Measurements from ENCODE around the gene GUCA1A. TPM values are rescaled to one million over a fixed set of nuclear protein-coding genes. Genes with fewer than 3 reads are reported as not detected.

The GUCA1A gene
- total RNA-seq, 1 donor from 2014 or later = not detected

DNA sequence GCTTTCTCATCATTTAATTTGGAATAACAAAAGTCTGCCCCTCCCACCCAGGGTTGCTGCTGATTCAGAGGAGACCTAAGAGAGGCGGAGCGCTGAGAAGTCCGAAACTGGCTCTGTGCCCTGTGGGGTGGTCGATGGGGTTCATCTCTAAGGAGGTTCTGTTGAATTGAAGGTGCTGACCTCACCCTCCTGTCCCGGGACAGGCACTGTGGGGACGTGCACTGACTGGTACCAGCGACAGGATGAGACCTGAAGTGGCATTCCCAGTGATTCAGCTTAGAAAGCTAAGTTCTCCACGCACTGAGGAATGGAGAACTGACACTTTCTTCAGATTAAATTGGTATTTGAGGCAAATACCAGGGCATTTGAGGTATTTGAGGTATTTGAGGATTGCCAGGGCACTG lies 20.3 kb downstream of the GUCA1A start:
- no peak for TF ChIP-seq POLR2A (IDR thresholded peaks at IDR 0.05)
- TF ChIP-seq, protein P1, sequence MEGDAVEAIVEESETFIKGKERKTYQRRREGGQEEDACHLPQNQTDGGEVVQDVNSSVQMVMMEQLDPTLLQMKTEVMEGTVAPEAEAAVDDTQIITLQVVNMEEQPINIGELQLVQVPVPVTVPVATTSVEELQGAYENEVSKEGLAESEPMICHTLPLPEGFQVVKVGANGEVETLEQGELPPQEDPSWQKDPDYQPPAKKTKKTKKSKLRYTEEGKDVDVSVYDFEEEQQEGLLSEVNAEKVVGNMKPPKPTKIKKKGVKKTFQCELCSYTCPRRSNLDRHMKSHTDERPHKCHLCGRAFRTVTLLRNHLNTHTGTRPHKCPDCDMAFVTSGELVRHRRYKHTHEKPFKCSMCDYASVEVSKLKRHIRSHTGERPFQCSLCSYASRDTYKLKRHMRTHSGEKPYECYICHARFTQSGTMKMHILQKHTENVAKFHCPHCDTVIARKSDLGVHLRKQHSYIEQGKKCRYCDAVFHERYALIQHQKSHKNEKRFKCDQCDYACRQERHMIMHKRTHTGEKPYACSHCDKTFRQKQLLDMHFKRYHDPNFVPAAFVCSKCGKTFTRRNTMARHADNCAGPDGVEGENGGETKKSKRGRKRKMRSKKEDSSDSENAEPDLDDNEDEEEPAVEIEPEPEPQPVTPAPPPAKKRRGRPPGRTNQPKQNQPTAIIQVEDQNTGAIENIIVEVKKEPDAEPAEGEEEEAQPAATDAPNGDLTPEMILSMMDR (IDR thresholded peaks at IDR 0.05) = no peak
- peak in 1 of 2 donors; percentile 8 for TF ChIP-seq POLR2AphosphoS5 (IDR thresholded peaks at IDR 0.05; ENCODE audit: insufficient read depth in 1 of 2, low read depth in 1 of 2)
- Histone ChIP-seq H3K9me3 (no peaks in the 10 kb centered on the region), H3K36me3 (no peaks in the 10 kb centered on the region), H3K4me3 (no peak overlapping the region), H3K4me1 (peaks cover 25% of the 10 kb centered on the region), H3K27ac (no peak overlapping the region), H3K27me3 (no peaks in the 10 kb centered on the region)
- intact Hi-C loops (cut with DNase I) = no loop called here
- no peak for DNase-seq (ENCODE audit: extremely low spot score in 2 of 2)

DNA sequence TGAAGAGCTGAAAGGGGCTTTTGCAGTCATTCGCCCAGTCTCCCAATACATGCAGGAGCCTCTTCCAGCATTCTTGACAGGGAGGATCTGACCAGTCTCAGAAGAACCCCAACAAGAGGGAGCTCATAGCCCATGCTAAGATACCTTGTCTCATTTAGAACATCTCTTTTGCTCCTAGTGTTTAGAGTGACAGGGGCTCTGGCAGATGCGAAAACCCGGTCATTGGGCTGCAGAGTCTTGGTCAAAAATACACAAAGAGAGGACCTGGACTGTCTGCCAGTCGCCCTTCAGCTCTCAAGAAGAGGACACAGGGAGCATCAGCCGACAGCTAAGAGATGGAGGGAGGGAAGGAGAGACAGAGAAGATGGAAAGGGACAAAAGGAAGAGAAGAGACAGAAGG lies 20.9 kb downstream of the GUCA1A start:
- peaks cover 25% of the 10 kb centered on the region for H3K4me1 ChIP-seq
- H3K9me3 ChIP-seq = no peaks in the 10 kb centered on the region
- no peaks in the 10 kb centered on the region for H3K36me3 ChIP-seq
- H3K27me3 ChIP-seq = no peaks in the 10 kb centered on the region
- no peak for TF ChIP-seq POLR2AphosphoS5 (IDR thresholded peaks at IDR 0.05; ENCODE audit: insufficient read depth in 1 of 2, low read depth in 1 of 2)
- TF ChIP-seq, protein P1 (IDR thresholded peaks at IDR 0.05) = no peak
- no peak for TF ChIP-seq POLR2A (IDR thresholded peaks at IDR 0.05)
- DNase-seq (ENCODE audit: extremely low spot score in 2 of 2) = no peak
- no peak overlapping the region for H3K4me3 ChIP-seq
- intact Hi-C loops (cut with DNase I) = no loop called here
- no peak overlapping the region for H3K27ac ChIP-seq

DNA sequence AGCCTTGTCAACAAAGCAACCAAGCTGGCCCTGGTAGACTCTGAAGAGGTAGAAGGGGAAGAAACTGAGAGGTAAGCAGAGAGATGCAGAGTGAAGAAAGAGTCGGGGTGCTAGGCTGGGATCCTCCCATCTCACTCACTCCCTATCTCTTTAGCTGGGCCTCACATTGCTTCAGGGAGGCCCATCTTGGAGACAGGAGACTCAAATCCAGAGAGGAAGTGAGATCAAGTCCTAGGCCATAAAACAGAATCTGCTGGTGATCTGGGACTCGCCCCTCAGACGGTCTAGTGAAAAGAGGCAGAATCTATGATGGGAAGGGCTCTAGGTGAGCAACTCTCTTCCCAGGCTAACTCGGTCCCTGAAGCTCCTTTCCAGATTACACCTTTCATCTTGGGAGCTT lies 22.3 kb downstream of the GUCA1A start:
- intact Hi-C loops (cut with DNase I) = no loop called here
- DNase-seq (ENCODE audit: extremely low spot score in 2 of 2) = no peak
- Histone ChIP-seq H3K36me3 (no peaks in the 10 kb centered on the region), H3K4me3 (no peak overlapping the region), H3K4me1 (peaks cover 29% of the 10 kb centered on the region), H3K9me3 (no peaks in the 10 kb centered on the region), H3K27ac (no peak overlapping the region), H3K27me3 (no peaks in the 10 kb centered on the region)
- TF ChIP-seq POLR2AphosphoS5 (IDR thresholded peaks at IDR 0.05; ENCODE audit: insufficient read depth in 1 of 2, low read depth in 1 of 2) (no peak), POLR2A (IDR thresholded peaks at IDR 0.05) (no peak)
- TF ChIP-seq, protein P1 (IDR thresholded peaks at IDR 0.05) = no peak

DNA sequence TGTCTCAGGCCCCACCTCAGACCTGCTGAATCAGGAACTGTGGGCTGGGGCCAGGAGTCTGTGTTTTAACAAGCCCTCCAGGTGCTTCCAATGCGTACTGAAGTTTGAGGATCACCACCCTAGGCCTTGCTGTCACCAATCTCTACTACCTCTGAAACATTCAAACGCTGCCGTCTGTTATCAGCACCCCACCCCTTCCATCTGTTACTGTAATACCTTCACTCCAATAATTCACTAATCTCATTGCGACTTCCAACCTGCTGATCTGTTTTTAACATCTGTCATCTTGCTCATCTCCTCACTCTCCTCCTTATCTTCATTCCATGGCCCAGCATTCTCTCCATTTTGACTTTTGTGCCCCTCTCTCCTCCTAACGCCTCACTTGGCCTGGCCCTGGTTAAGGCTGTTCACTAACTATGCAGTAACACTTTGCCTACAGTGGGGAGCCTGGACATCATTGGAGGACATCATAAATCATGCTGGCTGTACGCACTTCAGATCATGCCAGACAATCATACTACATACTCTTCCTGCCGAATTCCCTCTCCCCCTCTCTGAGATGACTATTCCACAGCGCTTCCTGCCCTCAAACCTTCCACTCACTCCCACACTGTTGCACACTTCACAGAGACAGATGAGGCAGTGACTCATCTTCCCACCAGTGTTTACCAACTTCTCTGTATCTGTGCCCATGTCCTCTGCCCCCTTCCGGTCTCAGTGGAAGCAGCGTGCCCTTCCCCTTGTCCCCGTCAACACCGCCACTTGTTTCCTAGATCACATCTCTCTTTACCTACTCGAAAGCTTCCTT lies 24.6 kb downstream of the GUCA1A start:
- TF ChIP-seq, protein P1 (IDR thresholded peaks at IDR 0.05) = no peak
- TF ChIP-seq POLR2AphosphoS5 (IDR thresholded peaks at IDR 0.05; ENCODE audit: insufficient read depth in 1 of 2, low read depth in 1 of 2) = no peak
- TF ChIP-seq POLR2A (IDR thresholded peaks at IDR 0.05) = no peak
- peak overlapping the region; percentile 78 for H3K27ac ChIP-seq
- intact Hi-C loops (cut with DNase I) = no loop called here
- DNase-seq (ENCODE audit: extremely low spot score in 2 of 2) = no peak
- H3K9me3 ChIP-seq = no peaks in the 10 kb centered on the region
- H3K36me3 ChIP-seq = no peaks in the 10 kb centered on the region
- no peaks in the 10 kb centered on the region for H3K27me3 ChIP-seq
- no peak overlapping the region for H3K4me3 ChIP-seq
- peaks cover 45% of the 10 kb centered on the region for H3K4me1 ChIP-seq

All from vagina (tissue), 2 donors.